ENCODE measurements around the gene PTPN6. TPM values are rescaled to one million over a fixed set of nuclear protein-coding genes. Genes with fewer than 3 reads are reported as not detected.

PTPN6 gene
- total and polyA plus RNA-seq, 7 donors, result 1.3 to 7.6 (median 3.6) TPM

- 57 to 71% (median 66%) methylated on average over 10 of the region's 10 CpGs for WGBS, 3 donors
- no peaks in the 10 kb centered on the region for H3K9me3 ChIP-seq
- peaks cover 10% of the 10 kb centered on the region for H3K4me1 ChIP-seq
- ATAC-seq, result no peak
- intact Hi-C loops (cut with DNase I), result no loop called here
- no peaks in the 10 kb centered on the region for H3K27me3 ChIP-seq (ENCODE audit: insufficient read depth in 3 of 3, low read length in 2 of 3)
- TF ChIP-seq CTCF (IDR thresholded peaks at IDR 0.05), result no peak
- no peak overlapping the region for H3K4me3 ChIP-seq
- H3K27ac ChIP-seq, result peak overlapping the region; percentile 53
- no peaks in the 10 kb centered on the region for H3K36me3 ChIP-seq (ENCODE audit: insufficient read depth in 1 of 2, low read depth in 1 of 2)
- peak in 1 of 2 donors; percentile 39 for DNase-seq
These were observed 7.5 kb downstream of the PTPN6 start for GRCh38 chr12:6958609-6959057.

GRCh38 chr12:6959058-6959804 lies 8.1 kb downstream of the PTPN6 start:
- Histone ChIP-seq H3K27me3 (ENCODE audit: insufficient read depth in 3 of 3, low read length in 2 of 3) (no peaks in the 10 kb centered on the region), H3K4me1 (peaks cover 10% of the 10 kb centered on the region), H3K9me3 (no peaks in the 10 kb centered on the region), H3K36me3 (ENCODE audit: insufficient read depth in 1 of 2, low read depth in 1 of 2) (no peaks in the 10 kb centered on the region), H3K4me3 (no peak overlapping the region), H3K27ac (peak overlapping the region; percentile 53)
- 58 to 60% (median 60%) methylated on average over 21 to 24 of the region's 24 CpGs for WGBS, 3 donors
- no peak for TF ChIP-seq CTCF (IDR thresholded peaks at IDR 0.05)
- ATAC-seq (no peak), DNase-seq (peak; percentile 30 to 63)
- intact Hi-C loops (cut with DNase I), result no loop called here

- WGBS, 3 donors, result 86 to 90% (median 90%) methylated on average over 24 to 26 of the region's 26 CpGs
- Histone ChIP-seq H3K27ac (peak overlapping the region; percentile 53), H3K36me3 (ENCODE audit: insufficient read depth in 1 of 2, low read depth in 1 of 2) (peaks cover 0 to 3% of the 10 kb centered on the region in 2 donors), H3K4me1 (peaks cover 14% of the 10 kb centered on the region), H3K27me3 (ENCODE audit: insufficient read depth in 3 of 3, low read length in 2 of 3) (no peaks in the 10 kb centered on the region), H3K9me3 (no peaks in the 10 kb centered on the region), H3K4me3 (no peak overlapping the region)
- DNase-seq (peak in 1 of 2 donors; percentile 50), ATAC-seq (no peak)
- intact Hi-C loops (cut with DNase I), result loop anchor here (2.0 to 5.0 kb wide), 2 partner anchors 15 to 38 kb away; partner anchors contain the start of gene C12orf57 (in 1 of the 2)
- no peak for TF ChIP-seq CTCF (IDR thresholded peaks at IDR 0.05)
These were observed 8.8 kb downstream of the PTPN6 start for GRCh38 chr12:6959805-6960592.

GRCh38 chr12:6960593-6961277 lies 9.6 kb downstream of the PTPN6 start:
- DNase-seq, result peak; percentile 14 to 46

More at GRCh38 chr12:6960593-6961277, 9.6 kb downstream of the PTPN6 start:
- intact Hi-C loops (cut with DNase I), result loop anchor here (2.0 to 5.0 kb wide), 2 partner anchors 16 to 38 kb away; partner anchors contain the start of gene C12orf57 (in 1 of the 2)
- Histone ChIP-seq H3K27me3 (ENCODE audit: insufficient read depth in 3 of 3, low read length in 2 of 3) (no peaks in the 10 kb centered on the region), H3K4me3 (peak overlapping the region; percentile 13), H3K36me3 (ENCODE audit: insufficient read depth in 1 of 2, low read depth in 1 of 2) (peaks cover 0 to 11% of the 10 kb centered on the region in 2 donors), H3K9me3 (no peaks in the 10 kb centered on the region), H3K4me1 (peaks cover 14% of the 10 kb centered on the region), H3K27ac (peak overlapping the region; percentile 72)
- WGBS, 3 donors, result 75 to 82% (median 78%) methylated on average over 13 of the region's 13 CpGs
- no peak for TF ChIP-seq CTCF (IDR thresholded peaks at IDR 0.05)
- peak in 2 of 4 donors; percentile 26 to 27 for ATAC-seq
